NCI-H1436 (cell line): ENCODE measurements around the gene PORCN.
"Not testable (repeated sequence)": the region's sequence is repeated elsewhere in the genome, so short reads cannot be mapped to it uniquely, and the experiment has no call there.

Source experiments
- DNase-seq: peaks from one replicate; lab custom pipeline; 2025; lab: John Stamatoyannopoulos, UW

Gene PORCN

DNA sequence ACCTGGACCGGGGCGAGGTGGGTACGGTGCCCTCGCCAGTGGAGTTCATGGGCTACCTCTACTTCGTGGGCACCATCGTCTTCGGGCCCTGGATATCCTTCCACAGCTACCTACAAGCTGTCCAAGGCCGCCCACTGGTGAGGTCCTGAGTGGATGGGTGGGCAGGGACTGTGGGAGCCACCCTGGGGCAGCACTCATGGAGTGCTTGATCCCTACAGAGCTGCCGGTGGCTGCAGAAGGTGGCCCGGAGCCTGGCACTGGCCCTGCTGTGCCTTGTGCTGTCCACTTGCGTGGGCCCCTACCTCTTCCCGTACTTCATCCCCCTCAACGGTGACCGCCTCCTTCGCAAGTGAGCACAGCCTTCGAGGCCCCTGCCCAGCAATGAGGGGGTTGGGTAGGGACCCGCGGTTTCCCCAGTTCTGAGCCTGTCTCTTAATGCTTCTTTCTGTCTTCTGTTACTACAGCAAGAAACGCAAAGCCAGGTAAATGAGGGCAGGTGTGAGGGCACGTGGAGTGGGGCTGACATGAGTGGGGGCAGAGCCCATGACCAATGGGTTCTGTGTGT is 3.7 kb downstream of the PORCN start:
- no peak for DNase-seq

DNA sequence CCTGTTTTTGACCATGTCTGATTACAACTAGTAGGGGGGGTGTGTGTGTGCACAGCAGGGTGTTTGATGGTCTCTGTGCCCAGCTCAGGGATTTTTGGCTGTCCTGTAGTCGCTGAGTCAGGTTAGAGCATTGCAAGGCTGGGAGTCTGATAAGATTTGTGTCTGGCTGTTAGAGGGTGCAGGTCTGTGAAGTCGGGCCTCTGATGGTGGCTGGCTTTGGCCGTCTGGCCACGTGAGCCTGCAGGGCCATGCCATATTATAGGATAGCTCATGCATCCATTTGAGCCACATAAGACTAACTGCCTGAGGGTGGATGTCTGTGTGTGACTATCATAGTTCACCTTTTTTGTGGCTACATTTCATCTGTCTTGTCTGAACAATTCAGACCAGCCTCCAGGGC is 4.9 kb downstream of the PORCN start:
- DNase-seq = no peak

DNA sequence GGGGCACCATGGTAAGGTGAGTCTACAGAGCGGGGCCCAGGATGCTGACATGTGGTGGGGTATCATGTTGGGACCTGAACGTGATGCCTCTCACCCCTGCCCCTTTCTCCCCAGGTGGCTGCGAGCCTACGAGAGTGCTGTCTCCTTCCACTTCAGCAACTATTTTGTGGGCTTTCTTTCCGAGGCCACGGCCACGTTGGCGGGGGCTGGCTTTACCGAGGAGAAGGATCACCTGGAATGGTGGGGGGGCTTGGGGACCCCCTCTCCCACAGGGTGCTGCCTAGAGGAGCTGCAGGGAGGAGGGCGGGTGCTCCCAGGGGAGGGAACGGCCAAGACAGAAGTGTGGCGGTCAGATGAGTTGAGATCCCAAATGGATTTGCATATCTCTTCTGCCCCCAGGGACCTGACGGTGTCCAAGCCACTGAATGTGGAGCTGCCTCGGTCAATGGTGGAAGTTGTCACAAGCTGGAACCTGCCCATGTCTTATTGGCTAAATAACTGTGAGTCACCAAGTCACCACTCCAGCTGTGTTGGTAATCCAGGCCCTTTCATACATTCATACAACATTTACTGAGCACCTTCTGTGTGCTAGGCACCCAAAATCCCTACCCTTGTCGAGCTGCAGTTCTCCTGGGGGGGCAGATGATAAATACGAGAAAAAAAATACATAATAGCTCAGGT is 5.5 kb downstream of the PORCN start:
- DNase-seq = no peak

DNA sequence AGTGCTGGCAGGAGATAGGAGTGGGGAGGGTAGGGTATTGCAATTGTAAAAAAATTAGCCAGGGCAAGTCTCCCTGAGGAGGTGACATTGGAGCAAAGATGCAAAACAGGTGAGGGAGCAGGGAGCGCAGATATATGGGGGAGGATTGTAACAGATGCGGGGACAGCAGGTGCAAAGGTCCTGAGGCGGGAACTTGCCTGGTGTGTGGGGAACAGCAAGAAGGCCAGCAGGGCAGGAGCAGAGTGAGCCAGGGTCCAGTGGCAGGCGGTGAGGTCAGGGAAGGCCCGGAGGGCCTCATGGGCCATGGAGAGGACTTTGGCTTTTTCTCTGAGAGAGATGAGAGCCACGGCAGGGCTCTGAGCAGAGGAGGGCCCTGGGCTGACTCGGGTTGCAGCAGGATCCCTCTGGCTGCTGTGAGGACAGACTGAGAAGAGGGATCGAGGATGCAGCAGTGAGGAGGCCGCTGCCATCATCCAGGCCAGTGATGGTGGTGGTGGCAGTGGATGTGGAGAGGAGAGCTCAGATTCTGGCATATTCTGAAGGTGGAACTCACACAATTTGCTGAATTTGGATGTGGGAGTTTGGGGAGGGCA is 6.2 kb downstream of the PORCN start:
- DNase-seq = no peak

DNA sequence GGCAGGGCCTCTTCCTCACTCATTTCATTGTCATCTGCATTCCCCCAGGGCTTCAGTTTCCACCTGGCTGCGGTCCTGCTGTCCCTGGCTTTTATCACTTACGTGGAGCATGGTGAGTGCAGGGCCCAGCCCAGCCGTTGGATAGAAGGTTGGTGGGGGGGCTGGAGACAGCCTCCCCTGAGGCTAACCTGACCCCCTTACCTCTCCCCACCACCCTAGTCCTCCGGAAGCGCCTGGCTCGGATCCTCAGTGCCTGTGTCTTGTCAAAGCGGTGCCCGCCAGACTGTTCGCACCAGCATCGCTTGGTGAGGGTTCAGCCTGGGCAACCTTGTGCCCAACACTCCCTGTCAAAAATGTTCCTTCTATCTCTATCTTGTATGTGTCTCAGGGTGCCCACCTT is 7.0 kb downstream of the PORCN start:
- no peak for DNase-seq

DNA sequence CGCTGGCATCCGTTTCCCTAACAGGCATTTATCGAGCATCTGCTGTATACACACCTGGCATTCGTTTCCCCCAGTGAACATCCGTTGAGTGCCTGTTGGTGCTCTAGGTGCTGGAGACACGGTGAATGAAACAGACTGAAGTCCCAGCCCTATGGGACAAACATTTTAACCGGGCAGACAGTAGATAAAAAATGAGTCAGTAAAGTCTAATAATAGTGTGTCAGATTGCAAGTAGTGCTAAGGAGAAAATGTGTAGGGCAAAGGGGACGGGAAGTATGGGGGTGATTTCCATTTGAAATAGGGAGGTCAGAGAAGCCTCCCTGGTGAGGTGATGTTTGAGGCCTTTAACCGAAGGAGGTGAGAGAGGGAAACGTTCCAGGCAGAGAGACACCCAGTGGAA is 7.5 kb downstream of the PORCN start:
- DNase-seq = no peak

DNA sequence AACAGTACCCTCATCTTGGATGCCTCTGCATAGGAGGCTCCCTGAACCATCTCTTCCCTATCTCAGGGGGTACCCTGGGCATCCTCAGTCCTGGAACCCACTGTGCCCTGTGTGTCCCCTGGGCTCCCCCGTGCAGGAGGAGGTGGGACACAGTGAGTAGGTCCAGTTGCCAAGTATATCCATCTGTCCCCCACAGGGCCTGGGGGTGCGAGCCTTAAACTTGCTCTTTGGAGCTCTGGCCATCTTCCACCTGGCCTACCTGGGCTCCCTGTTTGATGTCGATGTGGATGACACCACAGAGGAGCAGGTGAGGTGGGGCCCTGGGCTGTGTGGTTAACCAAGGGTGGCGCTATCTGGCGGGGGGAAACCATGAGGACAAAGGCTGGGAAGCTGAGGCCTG is 8.2 kb downstream of the PORCN start:
- no peak for DNase-seq

DNA sequence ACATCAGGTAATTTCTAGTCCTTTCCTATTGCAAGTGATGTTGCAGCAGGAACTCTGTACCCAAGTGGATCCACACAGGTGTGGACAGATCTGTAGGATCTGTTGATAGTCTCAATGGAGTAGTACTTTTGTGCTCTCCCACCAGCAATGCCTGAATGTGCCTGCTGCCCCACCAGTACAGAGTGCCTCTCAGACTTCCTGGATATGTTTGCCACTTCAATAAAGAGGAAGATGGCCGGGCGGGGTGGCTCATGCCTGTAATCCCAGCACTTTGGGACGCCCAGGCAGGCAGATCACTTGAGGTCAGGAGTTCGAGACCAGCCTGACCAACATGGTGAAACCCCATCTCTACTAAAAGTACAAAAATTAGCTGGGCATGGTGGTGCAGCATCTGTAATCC is 10.7 kb downstream of the PORCN start:
- DNase-seq = not testable (repeated sequence)

DNA sequence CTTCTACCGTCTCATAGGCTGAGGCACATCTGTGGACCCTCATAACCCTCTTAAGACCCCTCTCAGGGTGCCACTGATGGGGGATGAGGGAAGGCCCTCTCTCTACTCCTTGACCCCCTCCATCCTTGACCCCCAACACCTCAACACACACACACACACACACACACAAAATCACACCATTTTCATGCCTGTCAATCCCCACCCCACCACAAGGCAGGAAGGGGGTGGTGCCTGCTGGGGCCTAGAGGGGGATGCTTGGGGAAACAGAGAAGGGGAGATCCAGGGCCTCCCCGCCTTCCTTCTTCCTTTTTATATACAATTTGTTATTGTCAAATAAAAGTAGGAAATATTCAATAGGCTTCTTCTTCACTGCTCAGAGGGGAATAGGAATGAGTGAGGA is 11.7 kb downstream of the PORCN start:
- no peak for DNase-seq

DNA sequence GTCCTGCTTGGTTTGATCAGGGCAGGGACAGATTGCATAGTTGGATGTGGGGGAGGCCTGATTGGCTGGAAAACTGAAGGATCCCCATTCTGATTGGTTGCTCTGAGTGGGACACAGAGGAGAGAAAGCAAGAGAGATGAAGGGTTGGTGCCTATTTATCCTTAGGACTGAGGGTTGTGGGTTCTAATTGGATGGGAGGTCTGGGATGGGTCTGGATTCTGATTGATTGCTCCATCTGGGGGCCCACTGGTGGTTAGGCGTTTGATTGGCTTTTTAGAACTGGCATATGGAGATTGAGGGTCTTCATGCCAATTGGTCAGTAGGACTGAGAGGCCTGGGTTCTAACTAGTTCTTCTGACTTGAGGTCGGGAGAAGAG is 12.2 kb downstream of the PORCN start:
- DNase-seq = no peak

DNA sequence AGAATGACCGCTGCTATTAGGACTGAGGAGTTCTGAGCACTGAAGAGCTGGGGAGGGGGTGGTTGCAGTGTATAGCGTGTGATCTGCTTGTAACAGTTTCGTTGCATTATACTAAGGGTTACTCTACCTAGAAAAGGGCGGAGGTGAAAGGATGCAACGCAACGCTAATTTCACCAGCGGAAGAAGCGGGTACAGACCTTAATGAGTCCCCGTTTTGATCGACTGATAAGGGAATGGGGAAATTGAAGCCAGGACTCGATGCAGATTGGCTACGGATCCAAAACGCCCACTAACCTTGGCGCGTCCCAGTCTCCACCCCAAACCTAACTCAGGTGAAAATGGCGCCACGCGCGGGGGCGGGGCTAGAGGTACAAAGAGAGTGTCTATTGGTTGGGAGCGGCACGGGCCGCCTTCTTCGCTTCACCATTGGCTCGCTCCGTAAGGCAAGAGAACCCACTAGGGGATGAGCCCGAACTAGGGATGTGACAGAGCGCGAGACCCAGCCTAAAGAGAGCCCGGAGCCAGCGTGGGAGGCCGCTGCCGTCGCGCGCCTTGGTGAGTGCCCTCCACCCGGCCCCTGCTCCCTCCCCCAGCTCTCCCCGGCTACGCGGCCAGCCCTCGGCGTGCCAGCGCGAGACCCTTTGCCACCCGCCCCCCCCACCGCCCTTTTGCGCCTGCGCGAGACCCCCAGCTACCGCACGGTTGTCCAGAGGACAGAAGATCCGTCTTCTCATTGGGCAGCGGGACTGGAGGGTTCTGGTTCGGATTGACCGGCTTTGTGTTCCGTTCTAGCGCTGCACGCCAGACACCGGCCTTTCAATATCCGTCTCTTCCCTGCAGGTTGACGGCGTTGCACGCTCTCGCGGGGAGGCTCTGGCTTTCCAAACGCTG is 12.8 kb downstream of the PORCN start, which contains the start of gene EBP:
EBP (plus strand) TSS at position 456 of the 891 bp plus-strand sequence. CDS start 1,964 bp downstream, outside the sequence.
- DNase-seq = peak; percentile 93

DNA sequence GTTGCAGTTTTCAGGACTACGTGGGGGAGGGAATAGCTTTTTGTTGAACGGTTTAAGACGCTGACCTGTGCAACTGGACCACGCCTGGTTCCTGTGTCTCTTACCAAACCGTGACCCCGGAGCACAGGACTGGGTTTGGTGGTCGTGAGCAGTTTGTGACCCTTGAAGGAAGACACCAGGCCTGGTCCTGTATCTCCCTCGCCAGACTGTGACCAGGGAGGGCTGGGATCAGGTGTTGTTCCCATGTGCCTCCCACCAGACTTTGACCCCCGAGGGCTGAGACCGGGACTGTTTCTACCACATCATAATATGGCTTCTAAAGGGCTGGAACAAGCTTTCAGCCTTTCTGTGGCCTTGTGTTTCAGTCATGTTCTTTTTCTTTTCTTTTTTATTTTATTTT is 13.5 kb downstream of the PORCN start:
- no peak for DNase-seq

DNA sequence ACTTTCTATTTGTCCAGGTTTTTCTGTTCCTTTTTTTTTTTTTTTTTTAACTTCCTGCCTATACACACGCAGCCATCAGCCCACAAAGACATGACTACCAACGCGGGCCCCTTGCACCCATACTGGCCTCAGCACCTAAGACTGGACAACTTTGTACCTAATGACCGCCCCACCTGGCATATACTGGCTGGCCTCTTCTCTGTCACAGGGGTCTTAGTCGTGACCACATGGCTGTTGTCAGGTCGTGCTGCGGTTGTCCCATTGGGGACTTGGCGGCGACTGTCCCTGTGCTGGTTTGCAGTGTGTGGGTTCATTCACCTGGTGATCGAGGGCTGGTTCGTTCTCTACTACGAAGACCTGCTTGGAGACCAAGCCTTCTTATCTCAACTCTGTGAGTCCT is 14.9 kb downstream of the PORCN start:
- DNase-seq = no peak

DNA sequence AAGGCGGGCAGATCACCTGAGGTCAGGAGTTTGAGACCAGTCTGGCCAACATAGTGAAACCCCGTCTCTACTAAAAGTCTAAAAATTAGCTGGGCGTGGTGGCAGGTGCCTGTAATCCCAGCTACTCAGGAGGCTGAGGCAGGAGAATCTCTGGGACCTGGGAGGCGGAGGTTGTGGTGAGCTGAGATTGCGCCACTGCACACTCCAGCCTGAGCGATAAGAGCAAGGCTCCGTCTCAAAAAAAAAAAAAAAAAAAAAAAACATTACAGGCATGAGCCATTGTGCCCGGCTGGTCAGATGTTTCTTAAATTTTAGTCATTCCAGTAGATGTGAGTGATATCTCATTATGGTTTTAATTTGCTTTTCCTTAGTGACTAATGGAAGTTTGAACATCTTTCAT is 17.1 kb downstream of the PORCN start:
- DNase-seq = not testable (repeated sequence)

DNA sequence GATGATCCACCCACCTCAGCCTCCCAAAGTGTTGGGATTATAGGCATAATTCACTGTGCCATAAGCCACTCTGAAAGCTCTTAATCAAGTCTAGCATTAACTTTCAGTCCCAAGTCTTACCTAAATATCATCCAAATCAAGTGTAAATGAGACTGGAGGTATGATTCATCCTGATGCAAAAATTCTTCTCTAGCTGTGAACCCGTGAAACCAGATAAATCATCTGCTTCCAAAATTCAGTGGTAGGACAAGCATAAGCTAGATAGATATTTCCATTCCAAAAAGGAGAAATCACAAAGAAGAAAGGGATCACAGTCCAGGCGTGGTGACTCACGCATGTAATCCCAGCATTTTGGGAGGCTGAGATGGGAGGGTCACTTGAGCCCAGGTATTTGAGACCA is 21.9 kb downstream of the PORCN start:
- DNase-seq = no peak

DNA sequence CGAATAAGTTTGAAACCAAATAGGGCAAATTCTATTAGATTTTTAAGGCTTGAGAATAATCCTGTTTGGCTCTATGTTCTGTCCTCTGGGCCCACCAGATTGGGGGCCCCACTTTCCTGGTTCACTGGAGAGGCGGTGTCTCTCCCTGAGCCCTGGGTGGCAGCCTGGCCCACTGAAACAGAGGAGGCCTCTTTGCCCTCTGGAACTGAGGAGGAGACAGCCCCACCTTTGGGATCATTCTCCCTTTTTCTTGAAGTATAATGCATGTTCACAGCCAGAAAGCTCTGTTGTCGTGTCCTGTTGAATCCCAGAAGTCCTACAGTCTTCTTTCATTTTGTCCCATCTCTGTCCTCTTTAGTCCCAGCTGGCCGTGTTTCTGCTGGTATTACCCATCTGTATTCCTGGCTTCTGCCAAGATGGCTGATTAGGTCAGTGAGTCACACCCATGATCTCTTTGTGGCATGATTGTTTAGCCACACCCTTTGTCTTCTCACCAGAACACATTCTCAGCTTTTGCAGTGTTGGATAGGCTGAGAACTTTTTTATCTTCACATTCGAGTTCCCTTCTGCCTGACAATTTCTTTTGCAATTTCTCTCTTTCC is 22.7 kb downstream of the PORCN start:
- DNase-seq = no peak

DNA sequence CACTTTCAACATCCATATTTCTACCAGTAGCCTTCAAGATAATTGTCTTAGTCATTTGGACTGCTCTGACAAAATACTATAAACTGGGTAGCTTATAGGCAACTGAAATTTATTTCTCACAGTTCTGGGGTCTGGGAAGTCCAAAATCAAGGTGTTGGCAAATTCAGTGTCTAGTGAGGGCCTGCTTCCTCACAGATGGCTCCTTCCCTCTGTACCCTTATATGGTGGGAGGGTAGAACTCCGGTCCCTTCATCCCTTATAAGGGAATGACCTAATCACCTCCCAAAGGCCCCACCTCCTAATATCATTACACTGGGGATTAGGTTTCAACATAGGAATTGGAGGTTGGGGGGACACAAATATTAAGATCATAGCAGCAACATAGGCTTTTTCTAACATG is 23.4 kb downstream of the PORCN start:
- no peak for DNase-seq

DNA sequence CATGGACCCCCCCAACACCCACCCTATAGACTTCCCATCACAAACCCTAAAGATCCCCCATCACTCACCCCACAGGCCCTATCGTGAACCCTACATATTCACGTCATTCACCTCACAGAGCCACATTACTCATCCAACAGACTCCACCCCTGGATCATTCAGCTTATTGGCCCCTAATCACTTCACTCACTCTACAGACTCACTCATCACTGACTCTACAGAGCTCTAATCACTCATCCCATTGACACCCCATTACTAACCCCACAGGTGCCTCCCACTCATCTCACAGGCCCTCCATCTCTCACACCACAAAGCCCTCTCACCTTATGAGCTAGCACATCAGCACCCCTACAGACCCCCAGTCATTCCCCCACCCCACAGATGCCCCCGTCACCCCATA is 24.4 kb downstream of the PORCN start:
- DNase-seq = no peak

DNA sequence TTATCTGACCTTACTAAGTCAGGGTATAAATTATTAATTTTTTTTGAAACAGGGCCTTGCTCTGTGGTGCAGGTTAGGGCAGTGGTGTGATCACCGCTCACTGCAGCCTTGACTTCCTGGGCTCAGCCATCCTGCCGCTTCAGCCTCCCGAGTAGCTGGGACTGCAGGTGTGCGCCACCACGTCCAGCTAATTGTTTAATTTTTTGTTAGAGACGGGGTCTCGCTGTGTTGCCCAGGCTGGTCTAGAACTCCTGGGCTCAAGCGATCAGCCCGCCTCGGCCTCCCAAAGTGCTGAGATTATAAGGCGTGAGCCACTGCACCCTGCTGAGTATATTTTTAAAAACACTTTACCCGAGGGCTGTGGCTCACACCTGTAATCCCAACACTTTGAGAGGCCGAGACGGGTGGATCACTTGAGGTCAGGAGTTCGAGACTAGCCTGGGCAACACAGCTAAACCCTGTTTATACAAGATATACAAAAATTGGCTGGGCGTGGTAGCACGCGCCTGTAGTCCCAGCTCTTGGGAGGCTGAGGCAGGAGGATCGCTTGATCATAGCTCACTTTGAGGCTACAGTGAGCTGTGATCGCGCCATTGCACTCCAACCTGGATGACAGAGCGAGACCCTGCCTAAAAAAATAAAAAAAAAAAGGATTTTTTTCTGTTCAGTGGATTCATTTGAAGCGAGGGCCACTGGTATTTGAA is 30.0 kb downstream of the PORCN start:
- no peak for DNase-seq

DNA sequence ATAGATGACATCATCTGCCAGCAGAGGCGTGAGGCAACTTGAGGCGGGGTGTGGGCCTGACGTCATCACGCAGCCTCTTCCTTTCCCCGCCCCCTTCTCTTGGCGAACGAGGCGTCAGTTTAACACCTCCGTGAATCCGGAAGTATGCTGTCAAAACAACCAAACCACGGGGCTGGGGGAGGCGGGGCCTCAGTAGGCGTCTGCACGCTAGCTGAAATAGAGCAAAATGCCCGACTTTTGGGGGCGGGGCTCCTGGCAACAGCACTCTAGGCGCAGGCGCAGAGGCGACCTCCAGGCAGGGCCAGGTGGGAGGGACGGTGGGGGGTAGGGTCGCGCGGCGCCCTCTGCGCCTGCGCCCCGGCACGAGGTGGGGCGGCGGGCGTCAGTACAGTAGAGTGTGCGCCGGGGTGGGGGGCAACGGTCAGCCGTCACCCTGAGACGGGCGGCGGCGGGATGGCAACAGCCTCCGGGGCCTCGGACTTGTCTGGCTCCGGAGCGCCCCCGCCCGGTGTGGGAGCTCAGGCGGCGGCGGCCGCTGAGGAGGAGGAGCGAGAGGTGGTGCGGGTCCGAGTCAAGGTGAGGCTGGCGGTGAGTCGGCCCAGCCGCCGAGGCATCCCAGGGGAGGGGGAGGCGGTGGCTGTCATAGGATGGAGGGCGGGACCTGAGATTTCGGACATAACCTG is 30.7 kb downstream of the PORCN start, which contains the start of gene TBC1D25:
TBC1D25 (plus strand) TSS at position 370 of the 683 bp plus-strand sequence; CDS start at position 454, 84 bp downstream.
- DNase-seq = peak; percentile 95

DNA sequence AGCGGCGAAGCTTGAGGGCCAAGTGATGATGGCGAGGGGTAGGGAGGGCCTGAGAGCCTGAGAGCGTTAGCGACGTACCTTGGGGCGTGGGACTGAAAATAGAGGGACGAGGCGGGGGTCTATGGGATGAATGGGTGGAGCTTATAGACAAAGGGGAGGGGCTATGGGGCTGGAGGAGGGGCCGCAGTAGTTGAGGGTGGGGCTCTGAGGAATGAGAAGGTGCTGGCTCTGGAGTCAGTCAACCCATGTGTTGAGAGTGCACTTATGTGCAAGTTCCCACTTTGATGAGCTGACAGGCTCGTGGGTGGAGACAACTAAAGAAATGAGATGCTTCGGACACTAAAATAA is 31.2 kb downstream of the PORCN start:
- DNase-seq = no peak
